ENCODE data around the gene FAM193A.

DNA sequence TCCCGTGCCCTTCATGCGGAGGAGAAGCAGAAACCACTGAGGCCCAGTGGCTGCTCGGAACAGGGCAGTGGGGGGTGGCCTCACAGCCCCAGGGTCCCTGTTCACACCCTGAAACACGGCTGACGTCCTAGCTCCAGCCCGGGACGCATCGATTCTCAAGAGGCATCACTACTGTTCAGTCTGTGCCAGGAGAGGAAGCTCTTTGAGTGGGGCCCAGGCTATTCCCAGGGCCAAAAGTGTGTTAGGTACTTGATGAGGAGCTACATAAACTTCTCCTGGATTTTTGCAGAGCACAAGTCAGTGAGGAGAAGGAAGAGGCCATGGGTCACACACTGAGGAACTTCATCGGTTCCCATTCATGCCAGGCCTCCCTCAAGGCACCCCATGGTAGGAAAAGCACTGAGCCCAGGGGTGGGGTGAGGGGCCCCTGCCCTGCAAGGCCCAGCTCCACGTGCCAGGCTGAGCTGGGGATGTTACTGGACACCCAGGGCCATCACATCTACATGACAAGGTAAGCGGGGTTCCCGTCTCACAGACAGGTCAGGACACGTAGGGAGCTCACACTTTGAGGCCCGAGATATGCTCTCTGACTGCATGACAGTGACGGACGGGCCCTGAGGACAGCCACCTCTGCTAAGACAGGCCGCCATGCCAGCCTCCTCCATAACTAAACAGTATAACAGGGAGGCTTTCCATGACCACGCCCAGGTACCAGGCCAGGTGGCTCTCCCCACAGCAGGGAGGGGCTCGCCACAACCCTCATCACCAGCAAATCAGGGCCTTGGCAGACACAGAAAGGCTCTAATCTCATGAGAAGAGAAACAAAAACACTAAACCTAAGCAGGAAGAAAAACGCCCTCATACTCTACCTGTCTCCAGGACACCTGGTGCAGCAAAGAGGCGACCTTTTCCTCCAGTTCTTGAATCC is 207.3 kb downstream of the FAM193A start:
- TF ChIP-seq, protein P1, sequence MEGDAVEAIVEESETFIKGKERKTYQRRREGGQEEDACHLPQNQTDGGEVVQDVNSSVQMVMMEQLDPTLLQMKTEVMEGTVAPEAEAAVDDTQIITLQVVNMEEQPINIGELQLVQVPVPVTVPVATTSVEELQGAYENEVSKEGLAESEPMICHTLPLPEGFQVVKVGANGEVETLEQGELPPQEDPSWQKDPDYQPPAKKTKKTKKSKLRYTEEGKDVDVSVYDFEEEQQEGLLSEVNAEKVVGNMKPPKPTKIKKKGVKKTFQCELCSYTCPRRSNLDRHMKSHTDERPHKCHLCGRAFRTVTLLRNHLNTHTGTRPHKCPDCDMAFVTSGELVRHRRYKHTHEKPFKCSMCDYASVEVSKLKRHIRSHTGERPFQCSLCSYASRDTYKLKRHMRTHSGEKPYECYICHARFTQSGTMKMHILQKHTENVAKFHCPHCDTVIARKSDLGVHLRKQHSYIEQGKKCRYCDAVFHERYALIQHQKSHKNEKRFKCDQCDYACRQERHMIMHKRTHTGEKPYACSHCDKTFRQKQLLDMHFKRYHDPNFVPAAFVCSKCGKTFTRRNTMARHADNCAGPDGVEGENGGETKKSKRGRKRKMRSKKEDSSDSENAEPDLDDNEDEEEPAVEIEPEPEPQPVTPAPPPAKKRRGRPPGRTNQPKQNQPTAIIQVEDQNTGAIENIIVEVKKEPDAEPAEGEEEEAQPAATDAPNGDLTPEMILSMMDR (IDR thresholded peaks at IDR 0.05): no peak
- TF ChIP-seq POLR2A (IDR thresholded peaks at IDR 0.05): no peak

Measured in adrenal gland (tissue), 5 donors.